HUES48 (cell line): ENCODE data around the gene C6orf89.
A peak's percentile ranks its signal among the peaks of the same experiment; 100 is the strongest.

Source experiments
- H3K27ac ChIP-seq: one replicate; pipeline ENCODE4 v1.7.0; 2013; ENCODE audit warnings: low read depth, low read length, inconsistent platforms
- H3K27me3 ChIP-seq: 2 replicates; pipeline ENCODE4 v1.6.1; 2013; ENCODE audit warnings: mild to moderate bottlenecking, low read length; ENCODE audit not compliant: control insufficient read depth, insufficient read depth
- H3K36me3 ChIP-seq: 2 replicates; pipeline ENCODE4 v1.6.1; 2013; ENCODE audit warnings: low read length; ENCODE audit not compliant: control insufficient read depth, insufficient read depth
- H3K4me1 ChIP-seq: 2 replicates; pipeline ENCODE4 v1.6.1; 2013; ENCODE audit warnings: mild to moderate bottlenecking, low read length; ENCODE audit not compliant: control insufficient read depth, insufficient read depth
- H3K4me3 ChIP-seq: 2 replicates; pipeline ENCODE4 v1.5.1; 2013; ENCODE audit warnings: mild to moderate bottlenecking, low read depth, low read length
- H3K9ac ChIP-seq: 2 replicates; pipeline ENCODE4 v1.6.1; 2013; ENCODE audit warnings: mild to moderate bottlenecking, low read depth, low read length, moderate library complexity
- H3K9me3 ChIP-seq: 2 replicates; pipeline ENCODE4 v1.6.1; 2013; ENCODE audit warnings: low read length; ENCODE audit not compliant: control insufficient read depth, insufficient read depth

C6orf89 gene

GRCh38 chr6:36855750-36856149 lies 30.0 kb upstream of the C6orf89 start:
- Histone ChIP-seq H3K4me1 (peaks cover 9% of the 10 kb centered on the region), H3K9me3 (no peaks in the 10 kb centered on the region), H3K9ac (no peak overlapping the region), H3K4me3 (no peak overlapping the region), H3K27me3 (no peaks in the 10 kb centered on the region), H3K36me3 (peaks cover 51% of the 10 kb centered on the region), H3K27ac (no peak overlapping the region)

- Histone ChIP-seq H3K9me3 (no peaks in the 10 kb centered on the region), H3K9ac (no peak overlapping the region), H3K27ac (no peak overlapping the region), H3K36me3 (peaks cover 56% of the 10 kb centered on the region), H3K27me3 (no peaks in the 10 kb centered on the region), H3K4me1 (peaks cover 7% of the 10 kb centered on the region), H3K4me3 (no peak overlapping the region)
These were observed 29.5 kb upstream of the C6orf89 start for GRCh38 chr6:36856277-36856676.

- Histone ChIP-seq H3K4me3 (no peak overlapping the region), H3K36me3 (peaks cover 61% of the 10 kb centered on the region), H3K9ac (no peak overlapping the region), H3K27ac (no peak overlapping the region), H3K4me1 (peaks cover 7% of the 10 kb centered on the region), H3K9me3 (no peaks in the 10 kb centered on the region), H3K27me3 (no peaks in the 10 kb centered on the region)
These were observed 28.4 kb upstream of the C6orf89 start for GRCh38 chr6:36857325-36857724.

- Histone ChIP-seq H3K36me3 (peaks cover 61% of the 10 kb centered on the region), H3K4me3 (no peak overlapping the region), H3K4me1 (peaks cover 7% of the 10 kb centered on the region), H3K9me3 (no peaks in the 10 kb centered on the region), H3K27ac (peak overlapping the region; percentile 86), H3K9ac (no peak overlapping the region), H3K27me3 (no peaks in the 10 kb centered on the region)
These were observed 27.3 kb upstream of the C6orf89 start for GRCh38 chr6:36858407-36858981.

DNA sequence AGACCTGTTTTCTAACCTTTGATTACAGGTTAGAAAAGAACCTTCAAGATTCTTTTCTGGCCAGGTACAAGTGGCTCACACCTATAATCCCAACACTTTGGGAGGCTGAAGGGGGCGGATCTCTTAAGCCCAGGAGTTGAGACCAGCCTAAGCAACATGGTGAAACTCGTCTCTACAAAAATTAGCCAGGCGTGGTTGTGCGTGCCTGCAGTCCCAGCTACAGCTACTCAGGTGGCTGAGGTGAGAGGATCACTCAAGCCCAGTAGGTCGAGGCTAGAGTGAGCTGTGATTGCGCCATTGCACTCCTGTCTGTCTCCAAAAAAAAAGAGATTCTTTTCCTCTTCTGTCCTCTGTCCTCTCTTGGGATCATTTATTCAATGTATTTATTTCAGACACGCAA lies 25.6 kb upstream of the C6orf89 start:
- no peaks in the 10 kb centered on the region for H3K27me3 ChIP-seq
- H3K9ac ChIP-seq, result no peak overlapping the region
- H3K36me3 ChIP-seq, result peaks cover 61% of the 10 kb centered on the region
- H3K4me3 ChIP-seq, result no peak overlapping the region
- H3K27ac ChIP-seq, result no peak overlapping the region
- H3K9me3 ChIP-seq, result no peaks in the 10 kb centered on the region
- H3K4me1 ChIP-seq, result peaks cover 7% of the 10 kb centered on the region

- H3K27ac ChIP-seq, result no peak overlapping the region
- no peaks in the 10 kb centered on the region for H3K27me3 ChIP-seq
- H3K9ac ChIP-seq, result no peak overlapping the region
- no peaks in the 10 kb centered on the region for H3K9me3 ChIP-seq
- peaks cover 64% of the 10 kb centered on the region for H3K36me3 ChIP-seq
- H3K4me3 ChIP-seq, result no peak overlapping the region
- peaks cover 7% of the 10 kb centered on the region for H3K4me1 ChIP-seq
These were observed 23.4 kb upstream of the C6orf89 start for GRCh38 chr6:36862164-36862847.

DNA sequence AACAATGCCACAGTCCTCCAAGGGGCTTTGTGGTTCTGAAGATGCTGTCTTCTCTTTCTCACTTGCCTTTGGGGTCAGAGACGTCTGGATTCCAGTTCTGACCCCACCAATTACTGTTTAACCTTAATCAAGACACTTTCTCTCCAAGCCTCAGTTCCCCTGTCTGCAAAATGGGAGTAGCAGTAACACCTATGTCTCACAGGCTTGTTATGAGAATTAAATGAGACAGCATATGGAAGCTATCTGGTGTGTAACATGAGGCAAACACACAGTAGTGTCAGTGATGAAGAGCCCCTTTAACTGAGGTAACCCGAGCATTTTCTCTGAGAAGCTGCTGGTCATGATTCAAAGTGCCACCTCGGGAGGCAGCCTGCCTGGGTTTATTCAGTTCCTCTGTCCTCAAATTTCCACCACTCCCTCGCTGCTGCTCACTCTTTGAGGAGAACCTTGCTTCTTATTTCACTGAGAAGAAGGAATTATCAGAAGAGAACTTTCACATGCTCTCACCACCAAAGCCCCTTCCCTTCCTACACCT lies 22.8 kb upstream of the C6orf89 start:
- no peak overlapping the region for H3K27ac ChIP-seq
- H3K27me3 ChIP-seq, result no peaks in the 10 kb centered on the region
- H3K36me3 ChIP-seq, result peaks cover 67% of the 10 kb centered on the region
- H3K9ac ChIP-seq, result no peak overlapping the region
- peaks cover 7% of the 10 kb centered on the region for H3K4me1 ChIP-seq
- H3K4me3 ChIP-seq, result no peak overlapping the region
- H3K9me3 ChIP-seq, result no peaks in the 10 kb centered on the region

DNA sequence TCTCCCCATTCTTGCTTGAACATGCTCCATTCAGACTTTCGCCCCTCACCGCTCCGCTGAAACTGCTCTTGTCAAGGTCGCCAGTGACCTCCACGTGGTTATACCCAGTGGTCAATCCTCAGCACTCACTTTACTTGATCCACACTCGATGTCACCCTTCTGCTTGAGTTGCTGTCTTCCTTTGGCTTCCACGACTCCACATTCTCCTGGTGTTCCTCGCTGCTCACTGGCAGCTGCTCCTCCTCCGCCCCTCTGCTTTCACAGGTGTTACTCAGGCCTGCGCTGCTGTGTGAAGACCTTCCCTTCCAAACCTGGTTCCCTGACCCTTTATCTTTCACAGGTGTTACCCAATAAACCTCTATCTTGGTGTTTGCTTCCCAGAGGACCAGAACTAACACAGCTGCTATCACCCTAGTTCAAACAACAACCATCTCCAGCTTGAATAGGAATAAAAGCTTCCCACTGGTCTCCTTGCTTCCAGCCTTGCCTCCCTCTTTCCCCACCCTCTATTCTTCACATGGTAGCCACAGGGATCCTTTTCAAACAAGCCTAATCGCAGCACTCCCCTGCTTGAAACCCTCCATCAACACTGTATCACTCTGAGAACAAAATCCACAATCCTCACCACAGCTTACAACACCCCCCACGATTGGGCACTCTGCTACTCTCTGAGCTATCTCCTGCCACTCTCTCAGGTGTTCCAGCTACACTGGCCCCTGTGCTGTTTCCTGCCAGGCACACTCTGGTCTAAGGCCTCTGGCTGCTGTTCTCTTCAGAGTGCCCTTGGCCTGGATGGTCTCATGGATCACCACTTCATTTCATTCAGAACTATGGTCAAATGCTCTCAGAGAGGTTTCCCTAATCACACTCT lies 21.8 kb upstream of the C6orf89 start:
- no peak overlapping the region for H3K9ac ChIP-seq
- no peak overlapping the region for H3K4me3 ChIP-seq
- H3K4me1 ChIP-seq, result peaks cover 3% of the 10 kb centered on the region; the same call in 1 of the 2 replicates
- peaks cover 77% of the 10 kb centered on the region for H3K36me3 ChIP-seq
- H3K9me3 ChIP-seq, result no peaks in the 10 kb centered on the region
- no peak overlapping the region for H3K27ac ChIP-seq
- H3K27me3 ChIP-seq, result no peaks in the 10 kb centered on the region

- H3K27ac ChIP-seq, result no peak overlapping the region
- H3K4me1 ChIP-seq, result no peaks in the 10 kb centered on the region
- no peak overlapping the region for H3K9ac ChIP-seq
- no peaks in the 10 kb centered on the region for H3K9me3 ChIP-seq
- H3K36me3 ChIP-seq, result peaks cover 95% of the 10 kb centered on the region
- H3K4me3 ChIP-seq, result no peak overlapping the region
- no peaks in the 10 kb centered on the region for H3K27me3 ChIP-seq
These were observed 19.9 kb upstream of the C6orf89 start for GRCh38 chr6:36865835-36866234.

GRCh38 chr6:36867471-36868224 lies 18.1 kb upstream of the C6orf89 start:
- Histone ChIP-seq H3K4me1 (no peaks in the 10 kb centered on the region), H3K9ac (no peak overlapping the region), H3K9me3 (no peaks in the 10 kb centered on the region), H3K27ac (no peak overlapping the region), H3K4me3 (no peak overlapping the region), H3K36me3 (peaks cover 92% of the 10 kb centered on the region), H3K27me3 (no peaks in the 10 kb centered on the region)
